Sigmoid colon (tissue), 7 donors: ENCODE measurements around the gene MATN4. TPM values are rescaled to one million over a fixed set of nuclear protein-coding genes. Genes with fewer than 3 reads are reported as not detected.

ENCODE experiments used
- DNase-seq: peaks from one replicate; pipeline ENCODE4 v3.0.0-alpha.2; 2019
- H3K27ac ChIP-seq, 4 donors: fragments of 200-600 bp; sonication (generic); one replicate each; pipeline ENCODE4 v1.5.1; 2016 to 2019; ENCODE audit warnings: mild to moderate bottlenecking in 1 of 4
- H3K27me3 ChIP-seq, 3 donors: fragments of 200-600 bp; sonication (generic); one replicate each; pipeline ENCODE4 v1.5.1; 2019; ENCODE audit warnings: mild to moderate bottlenecking in 1 of 3
- H3K36me3 ChIP-seq, 4 donors: fragments of 200-600 bp; sonication (generic); one replicate each; pipeline ENCODE4 v1.5.1; 2016 to 2019
- H3K4me1 ChIP-seq, 4 donors: fragments of 200-600 bp; sonication (generic); one replicate each; pipeline ENCODE4 v1.5.1; 2017 to 2019
- H3K4me3 ChIP-seq, 4 donors: fragments of 200-600 bp; sonication (generic); one replicate each; pipeline ENCODE4 v1.5.1; 2017 to 2019; ENCODE audit warnings: mild to moderate bottlenecking in 2 of 4, moderate library complexity in 1 of 4
- H3K9me3 ChIP-seq, 4 donors: fragments of 200-600 bp in 3 of 4; sonication (generic) in 3 of 4; one replicate each; pipeline versions ENCODE4 v1.5.1 to v1.6.1; 2013 to 2019
- EP300 ChIP-seq, 4 donors: sonication (generic); formaldehyde crosslinking; IDR thresholded peaks; one replicate each; pipeline ENCODE4 v1.6.1; 2017; ENCODE audit warnings: antibody characterized with exemption in 4 of 4
- POLR2A ChIP-seq, 2 donors: fragments of 450-650 bp; IDR thresholded peaks; one replicate each; pipeline ENCODE4 v1.6.1; 2016; ENCODE audit warnings: antibody characterized with exemption in 2 of 2, mild to moderate bottlenecking in 2 of 2, moderate library complexity in 2 of 2
- POLR2AphosphoS5 ChIP-seq, 4 donors: sonication (generic); formaldehyde crosslinking; IDR thresholded peaks; one replicate each; pipeline ENCODE4 v1.6.1; 2017; ENCODE audit warnings: antibody characterized with exemption in 4 of 4
- WGBS, 2 donors: extraction: QIAGEN DNeasy Blood & Tissue Kit; methylation state at CpG; one replicate each; pipeline ENCODE4 v1.1.7; 2013; 5-methylcytosine and 5-hydroxymethylcytosine counted together
- intact Hi-C: fragments of 100-400 bp; cut with DNase I; formaldehyde crosslinking; loops from one replicate; pipeline ENCODE4 v1.15.1; 2023
- polyA plus RNA-seq, 3 donors: library from polyadenylated mRNA; stranded (reverse); fragments of 200-250 nt; gene quantifications; one replicate each; pipeline ENCODE4 v1.2.3, GENCODE V29; 2013
- total RNA-seq, 4 donors: library from RNA; depleted of rRNA; stranded (reverse); fragments of >200 nt; gene quantifications; one replicate each; pipeline ENCODE4 v1.1.0, GENCODE V29; 2016
- TF ChIP-seq, protein P1 (sequence below), 4 experiments: fragments of 450-650 bp in 3 of 4; fragments of 200-600 bp in 1 of 4; IDR thresholded peaks; one replicate each; pipeline ENCODE4 v1.5.1; 2016 to 2019; ENCODE audit warnings: antibody characterized with exemption in 4 of 4, mild to moderate bottlenecking in 3 of 4, moderate library complexity in 2 of 4
- donor health status: healthy with polysubstance abuse.
- donor health status: Bipolar disorder and iron deficiency.
- donor health status: healthy.

The MATN4 gene
- total and polyA plus RNA-seq, 7 donors, result 0.17 TPM; not detected in 6

DNA sequence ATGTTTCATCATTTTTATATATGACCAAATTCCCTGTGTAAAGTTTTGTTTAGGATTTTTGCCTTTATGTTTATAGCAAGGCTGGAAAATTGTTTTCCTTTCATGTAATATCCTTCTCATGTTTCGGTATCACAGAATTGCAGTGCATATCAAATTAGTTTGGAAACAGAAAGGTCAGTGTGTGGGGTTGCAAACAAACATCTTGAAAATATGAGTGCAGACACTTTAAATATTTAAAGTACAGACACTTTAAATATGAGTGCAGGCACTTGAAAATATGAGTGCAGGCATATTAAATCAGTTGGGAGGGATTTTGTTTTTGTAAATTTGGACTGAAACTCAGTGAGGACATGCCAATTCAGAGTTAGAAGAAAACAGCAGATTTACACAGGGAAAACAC lies 60.2 kb downstream of the MATN4 start:
- DNase-seq, result no peak
- Histone ChIP-seq H3K9me3 (no peaks in the 10 kb centered on the region), H3K36me3 (no peaks in the 10 kb centered on the region), H3K4me3 (no peak overlapping the region), H3K27me3 (peaks cover 0 to 36% (median 0%) of the 10 kb centered on the region in 3 donors), H3K27ac (no peak overlapping the region), H3K4me1 (no peaks in the 10 kb centered on the region)
- intact Hi-C loops, result no loop called here
- TF ChIP-seq, protein P1, sequence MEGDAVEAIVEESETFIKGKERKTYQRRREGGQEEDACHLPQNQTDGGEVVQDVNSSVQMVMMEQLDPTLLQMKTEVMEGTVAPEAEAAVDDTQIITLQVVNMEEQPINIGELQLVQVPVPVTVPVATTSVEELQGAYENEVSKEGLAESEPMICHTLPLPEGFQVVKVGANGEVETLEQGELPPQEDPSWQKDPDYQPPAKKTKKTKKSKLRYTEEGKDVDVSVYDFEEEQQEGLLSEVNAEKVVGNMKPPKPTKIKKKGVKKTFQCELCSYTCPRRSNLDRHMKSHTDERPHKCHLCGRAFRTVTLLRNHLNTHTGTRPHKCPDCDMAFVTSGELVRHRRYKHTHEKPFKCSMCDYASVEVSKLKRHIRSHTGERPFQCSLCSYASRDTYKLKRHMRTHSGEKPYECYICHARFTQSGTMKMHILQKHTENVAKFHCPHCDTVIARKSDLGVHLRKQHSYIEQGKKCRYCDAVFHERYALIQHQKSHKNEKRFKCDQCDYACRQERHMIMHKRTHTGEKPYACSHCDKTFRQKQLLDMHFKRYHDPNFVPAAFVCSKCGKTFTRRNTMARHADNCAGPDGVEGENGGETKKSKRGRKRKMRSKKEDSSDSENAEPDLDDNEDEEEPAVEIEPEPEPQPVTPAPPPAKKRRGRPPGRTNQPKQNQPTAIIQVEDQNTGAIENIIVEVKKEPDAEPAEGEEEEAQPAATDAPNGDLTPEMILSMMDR (IDR thresholded peaks at IDR 0.05), result no peak
- TF ChIP-seq POLR2AphosphoS5 (IDR thresholded peaks at IDR 0.05), result no peak
- no peak for TF ChIP-seq POLR2A (IDR thresholded peaks at IDR 0.05)
- WGBS, 2 donors, result 36 to 81% methylated on average over 1 of the region's 1 CpG

DNA sequence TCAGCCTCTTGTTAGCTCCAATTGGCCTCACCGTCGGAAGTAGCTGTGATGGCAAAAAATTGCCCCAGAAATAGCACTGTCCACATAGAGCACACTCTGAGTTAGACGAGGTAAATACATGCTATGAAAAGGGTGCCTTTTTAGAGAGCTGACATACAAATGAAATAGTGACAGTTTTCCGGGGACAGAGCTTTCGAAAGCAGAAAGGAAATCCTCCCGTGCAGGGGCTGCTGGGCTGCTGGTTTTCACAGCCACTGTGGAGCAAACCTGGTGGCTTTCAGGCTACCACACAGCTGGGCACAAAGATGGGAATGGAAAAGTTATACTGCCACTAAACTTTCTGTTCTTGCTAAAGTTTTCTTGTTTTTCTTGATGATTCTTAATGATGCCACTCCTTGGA lies 62.0 kb downstream of the MATN4 start:
- Histone ChIP-seq H3K4me1 (no peaks in the 10 kb centered on the region), H3K36me3 (no peaks in the 10 kb centered on the region), H3K27me3 (peaks cover 0 to 36% (median 0%) of the 10 kb centered on the region in 3 donors), H3K9me3 (no peaks in the 10 kb centered on the region), H3K4me3 (no peak overlapping the region), H3K27ac (no peak overlapping the region)
- intact Hi-C loops, result no loop called here
- 53 to 75% methylated on average over 6 of the region's 6 CpGs for WGBS, 2 donors
- no peak for DNase-seq
- TF ChIP-seq POLR2AphosphoS5 (IDR thresholded peaks at IDR 0.05) (no peak), EP300 (IDR thresholded peaks at IDR 0.05) (no peak), POLR2A (IDR thresholded peaks at IDR 0.05) (no peak)
- TF ChIP-seq, protein P1 (IDR thresholded peaks at IDR 0.05), result no peak

Other genes with a start within 250 kb of the MATN4 start
- gene KCNS1, start 207.2 kb downstream of the MATN4 start, total RNA-seq, result under 1 TPM in 1 of 4 donors, not detected in 3; 0.14 TPM
- 1 to 10 TPM in 1 of 3 donors, under 1 TPM in 1, not detected in 1; 0.60 to 1.1 TPM for gene KCNS1, start 207.2 kb downstream of the MATN4 start, polyA plus RNA-seq
- gene WFDC5, start 193.1 kb downstream of the MATN4 start, total RNA-seq, result not detected
- gene WFDC5, start 193.1 kb downstream of the MATN4 start, polyA plus RNA-seq, result under 1 TPM in 1 of 3 donors, not detected in 2; 0.39 TPM
- not detected for gene WFDC12, start 183.8 kb downstream of the MATN4 start, total RNA-seq
- 1 to 10 TPM in 1 of 3 donors, under 1 TPM in 1, not detected in 1; 0.42 to 1.2 TPM for gene WFDC12, start 183.8 kb downstream of the MATN4 start, polyA plus RNA-seq
- gene PI3, start 133.4 kb downstream of the MATN4 start, total RNA-seq, result not detected
- gene PI3, start 133.4 kb downstream of the MATN4 start, polyA plus RNA-seq, result 1,000 to 10,000 TPM in 1 of 3 donors, 10 to 100 TPM in 2; 52.0 to 2,021 (median 84.1) TPM
- gene SEMG1, start 101.3 kb downstream of the MATN4 start, total RNA-seq, result not detected
- under 1 TPM in 1 of 3 donors, not detected in 2; 0.26 TPM for gene SEMG1, start 101.3 kb downstream of the MATN4 start, polyA plus RNA-seq
- gene SEMG2, start 86.9 kb downstream of the MATN4 start, total RNA-seq, result not detected
- gene SEMG2, start 86.9 kb downstream of the MATN4 start, polyA plus RNA-seq, result not detected
- 10 to 100 TPM in 3 of 4 donors, 1 to 10 TPM in 1; 2.4 to 56.9 (median 20.6) TPM for gene SLPI, start 53.7 kb downstream of the MATN4 start, total RNA-seq
- 100 to 1,000 TPM in 1 of 3 donors, 10 to 100 TPM in 2; 38.8 to 234 (median 82.3) TPM for gene SLPI, start 53.7 kb downstream of the MATN4 start, polyA plus RNA-seq
- gene RBPJL, start 1.5 kb downstream of the MATN4 start, total RNA-seq, result not detected
- 1 to 10 TPM in 1 of 3 donors, not detected in 2; 1.8 TPM for gene RBPJL, start 1.5 kb downstream of the MATN4 start, polyA plus RNA-seq
- 100 to 1,000 TPM in 1 of 4 donors, 10 to 100 TPM in 3; 79.9 to 149 (median 88.5) TPM for gene SDC4, start 40.1 kb upstream of the MATN4 start, total RNA-seq
- 10 to 100 TPM; 22.2 to 63.9 (median 23.6) TPM for gene SDC4, start 40.1 kb upstream of the MATN4 start, polyA plus RNA-seq
- gene SYS1, start 54.9 kb upstream of the MATN4 start, total RNA-seq, result 10 to 100 TPM; 44.2 to 58.7 (median 52.2) TPM
- gene SYS1, start 54.9 kb upstream of the MATN4 start, polyA plus RNA-seq, result 10 to 100 TPM; 14.4 to 35.6 (median 17.1) TPM
- gene TP53TG5, start 70.0 kb upstream of the MATN4 start, total RNA-seq, result under 1 TPM in 1 of 4 donors, not detected in 3; 0.36 TPM
- under 1 TPM in 1 of 3 donors, not detected in 2; 0.03 TPM for gene TP53TG5, start 70.0 kb upstream of the MATN4 start, polyA plus RNA-seq
- gene DBNDD2, start 100.0 kb upstream of the MATN4 start, total RNA-seq, result 100 to 1,000 TPM in 3 of 4 donors, 10 to 100 TPM in 1; 99.7 to 111 (median 103) TPM
- gene DBNDD2, start 100.0 kb upstream of the MATN4 start, polyA plus RNA-seq, result 100 to 1,000 TPM; 112 to 174 (median 137) TPM
- gene PIGT, start 107.8 kb upstream of the MATN4 start, total RNA-seq, result 10 to 100 TPM; 49.7 to 66.7 (median 56.1) TPM
- 10 to 100 TPM; 33.0 to 98.7 (median 43.0) TPM for gene PIGT, start 107.8 kb upstream of the MATN4 start, polyA plus RNA-seq
- 10 to 100 TPM; 33.9 to 94.1 (median 39.6) TPM for gene WFDC2, start 161.5 kb upstream of the MATN4 start, total RNA-seq
- 10 to 100 TPM; 29.6 to 86.6 (median 65.5) TPM for gene WFDC2, start 161.5 kb upstream of the MATN4 start, polyA plus RNA-seq
- not detected for gene SPINT3, start 207.3 kb upstream of the MATN4 start, total RNA-seq
- gene SPINT3, start 207.3 kb upstream of the MATN4 start, polyA plus RNA-seq, result not detected
- gene WFDC6, start 231.2 kb upstream of the MATN4 start, total RNA-seq, result not detected
- not detected for gene WFDC6, start 231.2 kb upstream of the MATN4 start, polyA plus RNA-seq
- gene EPPIN, start 239.1 kb upstream of the MATN4 start, total RNA-seq, result not detected
- gene EPPIN, start 239.1 kb upstream of the MATN4 start, polyA plus RNA-seq, result not detected